K562 (cell line): ENCODE data around the gene MDC1. TPM values are rescaled to one million over a fixed set of nuclear protein-coding genes. Genes with fewer than 3 reads are reported as not detected.

Experiments used
- ASH1L ChIP-seq: fragments of 450-650 bp; IDR thresholded peaks from 2 replicates; pipeline ENCODE4 v1.6.1; 2018; ENCODE audit warnings: borderline replicate concordance, mild to moderate bottlenecking, low read depth; ENCODE audit not compliant: partially characterized antibody
- ATF7 ChIP-seq: fragments of 450-650 bp; IDR thresholded peaks from 2 replicates; pipeline ENCODE4 v1.7.1; 2014; ENCODE audit warnings: mild to moderate bottlenecking, moderate library complexity
- CBX8 ChIP-seq: fragments of 200-600 bp; sonication (generic); IDR thresholded peaks from 2 replicates; pipeline ENCODE4 v1.6.1; 2012; ENCODE audit warnings: borderline replicate concordance, mixed run types, low read depth, mild to moderate bottlenecking, moderate library complexity, mixed read lengths, low read length, control low read depth, inconsistent platforms; ENCODE audit not compliant: poor library complexity, severe bottlenecking; ENCODE audit errors: extremely low read depth
- ELK1 ChIP-seq: sonication (generic); formaldehyde crosslinking; IDR thresholded peaks from 2 replicates; pipeline ENCODE4 v1.8.1; 2022; ENCODE audit warnings: missing genetic modification reagents
- LEF1 ChIP-seq: fragments of 450-650 bp; IDR thresholded peaks from 2 replicates; pipeline ENCODE4 v1.6.1; 2016; ENCODE audit warnings: mild to moderate bottlenecking
- MTA3 ChIP-seq: fragments of 450-650 bp; formaldehyde crosslinking; IDR thresholded peaks from 2 replicates; pipeline ENCODE4 v1.6.1; 2017; ENCODE audit warnings: mild to moderate bottlenecking, borderline replicate concordance
- NCOA2 ChIP-seq, 2 experiments: fragments of 450-650 bp; IDR thresholded peaks; 2 replicates each; pipeline ENCODE4 v1.6.1; 2018; ENCODE audit warnings: mild to moderate bottlenecking in 2 of 2, moderate library complexity in 1 of 2; ENCODE audit not compliant: partially characterized antibody in 2 of 2
- NR0B1 ChIP-seq: fragments of 450-650 bp; IDR thresholded peaks from one replicate; pipeline ENCODE4 v1.6.1; 2018; ENCODE audit warnings: mild to moderate bottlenecking, moderate library complexity; ENCODE audit not compliant: partially characterized antibody
- PRDM10 ChIP-seq: fragments of 450-650 bp; IDR thresholded peaks from 2 replicates; pipeline ENCODE4 v1.6.1; 2018; ENCODE audit not compliant: partially characterized antibody
- SMC3 ChIP-seq: conservative IDR thresholded peaks from 2 replicates; pipeline ENCODE4 v1.6.1; 2011; ENCODE audit warnings: low read depth, low read length, improper control_type of control experiment; ENCODE audit not compliant: insufficient read depth
- TCF7 ChIP-seq: sonication (generic); IDR thresholded peaks from 2 replicates; pipeline ENCODE4 v1.6.1; 2016; ENCODE audit warnings: antibody characterized with exemption, borderline replicate concordance
- TSHZ1 ChIP-seq: fragments of 250-450 bp; sonication (Bioruptor Pico); IDR thresholded peaks from 2 replicates; pipeline ENCODE4 v1.4.0; 2020; ENCODE audit warnings: mild to moderate bottlenecking, moderate library complexity
- ZBTB12 ChIP-seq: fragments of 250-450 bp; sonication (Bioruptor Pico); IDR thresholded peaks from 2 replicates; pipeline ENCODE4 v1.4.0; 2020
- polyA plus RNA-seq, 8 experiments: library from polyadenylated mRNA; depleted of rRNA in 4 of 8; stranded (reverse) in 5 of 8; unstranded in 3 of 8; fragments of >200 nt; fragmentation: Nextera tagmentation in 2 of 8; fragmentation: Illumina TruSeq in 1 of 8; extraction: Ambion mirVana in 2 of 8; extraction: Trizol in 1 of 8; gene quantifications; 2 replicates each; pipeline versions ENCODE4 v1.2.1 to v1.2.3, GENCODE V29; 2011 to 2014; ENCODE audit warnings: inconsistent platforms in 1 of 8, missing spikeins in 1 of 8
- total RNA-seq, 7 experiments: library from RNA; depleted of rRNA in 6 of 7; stranded (reverse); fragments of >200 nt in 6 of 7; fragmentation: Illumina TruSeq in 2 of 7; extraction: Trizol in 2 of 7; gene quantifications; 2 replicates each; pipeline versions ENCODE4 v1.2.1 to v1.2.3, GENCODE V29; 2011 to 2021; ENCODE audit warnings: low replicate concordance in 1 of 7

Gene MDC1
- total and polyA plus RNA-seq, 9 of the 15 experiments (the other 6 are each of a cell fraction or from before 2014, with no cell fraction given): 8.2 to 114 (median 20.0) TPM

GRCh38 chr6:30672445-30673253, 44.4 kb downstream of the MDC1 start, which contains the start of gene DHX16 (continued):
- TF ChIP-seq PRDM10 (peak; percentile 31), ATF7 (peak; percentile 84), TCF7 (no peak), CBX8 (no peak), SMC3 (peak; percentile 86), NR0B1 (no peak), MTA3 (peak; percentile 100), TSHZ1 (CRISPR knock-in tag) (no peak), LEF1 (no peak), ZBTB12 (no peak), ASH1L (no peak), NCOA2 (IDR thresholded peaks at IDR 0.05; ENCODE audit: partially characterized antibody in 2 of 2) (no peak), ELK1 (no peak)
